GM21515 (cell line): ENCODE measurements around the gene CCDC194.

Source experiments
- ATAC-seq: cut with Tn5 transposase; IDR thresholded peaks from one replicate; pipeline ENCODE4 v1.9.1; 2021; ENCODE audit not compliant: unreplicated experiment

CCDC194 gene, protein sequence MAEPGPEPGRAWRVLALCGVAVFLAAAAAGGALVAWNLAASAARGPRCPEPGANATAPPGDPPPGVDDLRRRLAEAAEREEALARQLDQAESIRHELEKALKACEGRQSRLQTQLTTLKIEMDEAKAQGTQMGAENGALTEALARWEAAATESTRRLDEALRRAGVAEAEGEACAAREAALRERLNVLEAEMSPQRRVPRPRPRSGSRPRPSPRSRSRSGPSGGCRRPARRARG

DNA sequence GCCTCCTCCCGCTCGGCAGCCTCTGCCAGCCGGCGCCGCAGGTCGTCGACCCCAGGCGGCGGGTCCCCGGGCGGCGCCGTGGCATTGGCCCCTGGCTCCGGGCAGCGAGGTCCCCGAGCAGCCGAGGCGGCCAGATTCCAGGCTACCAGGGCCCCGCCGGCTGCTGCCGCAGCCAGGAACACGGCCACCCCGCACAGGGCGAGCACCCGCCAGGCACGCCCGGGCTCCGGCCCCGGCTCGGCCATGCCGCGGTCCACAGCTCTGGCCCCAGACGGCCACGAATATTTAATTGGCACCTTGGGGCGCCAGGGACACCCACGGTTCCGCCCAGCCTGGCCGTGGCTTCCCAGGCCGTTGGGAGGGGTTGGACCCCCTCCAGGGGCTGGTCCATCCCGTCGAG lies at the start of gene CCDC194:
TSS of gene CCDC194 (minus strand) at position 283 of the 400 bp plus-strand sequence. CDS start at position 245, 38 bp downstream.
- no peak for ATAC-seq

GRCh38 chr19:17441241-17442021 lies 47.4 kb upstream of the CCDC194 start:
- ATAC-seq, result no peak

- ATAC-seq, result no peak
Observed at GRCh38 chr19:17436874-17437267, 42.9 kb upstream of the CCDC194 start.

DNA sequence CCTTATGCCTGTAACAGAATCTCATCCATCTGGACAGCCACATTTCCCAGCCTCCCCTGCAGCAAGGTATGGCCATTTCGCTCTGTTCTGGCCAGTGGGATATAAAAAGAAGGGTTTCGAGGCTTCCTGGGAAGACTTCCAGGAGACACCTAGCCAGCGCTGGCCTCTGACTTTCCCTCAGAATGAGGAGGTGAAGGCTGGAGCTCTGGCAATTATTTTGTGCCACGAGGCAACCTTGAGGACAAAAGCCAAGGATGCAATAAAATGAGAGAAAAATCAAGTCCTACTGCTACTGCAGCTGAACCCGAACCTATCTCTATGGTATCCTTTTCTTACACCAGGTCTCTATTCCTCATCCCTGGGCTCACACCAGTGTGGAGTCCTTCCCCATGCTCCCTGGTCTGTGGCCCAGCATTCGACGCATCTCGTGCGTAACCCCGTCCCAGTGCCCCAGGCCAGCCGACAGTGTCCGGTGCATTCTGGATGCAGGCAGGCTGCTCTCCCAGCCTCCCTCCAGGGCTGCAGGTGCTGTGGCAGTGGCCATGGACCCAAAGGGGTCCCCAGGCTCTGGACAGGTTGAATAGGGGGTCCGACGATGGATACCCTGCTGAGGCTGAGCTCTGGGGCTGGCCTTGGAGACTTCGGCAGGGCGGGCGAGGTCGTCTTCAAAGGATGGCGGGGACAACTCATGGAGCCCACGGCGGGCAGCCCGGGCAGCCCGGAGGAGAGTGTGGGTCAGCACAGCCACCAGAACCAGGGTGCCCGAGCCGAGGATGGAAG lies 42.3 kb upstream of the CCDC194 start:
- no peak for ATAC-seq

DNA sequence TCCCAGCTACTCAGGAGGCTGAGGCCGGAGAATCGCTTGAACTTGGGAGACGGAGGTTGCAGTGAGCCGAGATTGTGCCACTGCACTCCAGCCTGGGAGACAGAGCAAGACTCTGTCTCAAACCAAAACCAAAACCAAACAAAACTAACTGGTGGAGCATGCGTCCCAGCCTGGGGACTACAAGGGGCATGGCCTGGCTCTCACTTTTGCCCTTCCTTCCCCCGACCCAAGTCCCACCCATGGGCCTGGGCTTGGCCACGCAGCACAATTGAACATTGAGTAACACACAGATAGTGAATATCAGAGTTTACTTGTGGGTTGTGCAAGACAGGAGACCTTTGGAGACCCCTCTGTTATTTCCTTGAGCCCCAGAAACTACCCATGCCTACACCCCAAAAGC lies 41.2 kb upstream of the CCDC194 start:
- no peak for ATAC-seq

DNA sequence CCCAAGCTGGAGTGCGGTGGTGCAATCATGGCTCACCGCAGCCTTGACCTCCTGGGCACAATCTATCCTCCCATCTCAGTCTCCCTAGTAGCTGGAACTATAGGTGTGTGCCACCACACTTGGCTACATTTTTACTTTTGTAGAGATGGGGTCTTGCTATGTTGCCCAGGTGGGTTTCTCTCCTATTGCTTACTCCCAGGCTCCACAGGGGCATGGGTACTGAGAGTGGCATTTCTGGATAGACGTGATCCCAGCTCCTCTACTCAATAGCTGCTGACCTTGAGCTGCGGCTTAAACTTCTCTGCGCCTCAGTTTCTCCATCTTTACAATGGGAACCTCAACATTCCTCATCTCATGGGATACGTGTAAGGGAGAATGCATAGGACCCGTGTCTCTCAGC lies 37.4 kb upstream of the CCDC194 start:
- ATAC-seq, result no peak

DNA sequence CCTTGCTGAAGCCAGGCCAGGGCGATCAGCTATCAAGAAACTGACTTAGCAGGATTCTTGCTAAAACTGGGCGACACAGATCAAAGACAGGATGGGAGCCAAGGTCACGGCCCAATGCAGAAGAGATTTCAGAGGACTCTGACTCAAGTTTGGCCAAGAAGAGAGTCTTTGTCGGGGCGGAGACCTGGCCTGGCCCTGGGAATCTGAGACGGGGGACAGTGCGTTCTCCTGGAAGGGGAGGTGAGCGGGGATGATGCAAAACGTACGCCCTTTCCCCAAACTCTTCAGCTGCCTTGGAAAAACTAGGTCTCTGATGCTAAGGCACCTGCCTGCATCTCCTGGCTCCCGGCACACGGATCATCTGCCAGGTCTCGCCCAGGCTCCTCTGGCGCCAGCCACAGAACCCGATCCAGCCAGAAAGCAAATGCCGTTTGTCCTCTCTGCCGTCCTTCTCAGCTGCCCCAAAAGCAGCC lies 35.7 kb upstream of the CCDC194 start:
- no peak for ATAC-seq

DNA sequence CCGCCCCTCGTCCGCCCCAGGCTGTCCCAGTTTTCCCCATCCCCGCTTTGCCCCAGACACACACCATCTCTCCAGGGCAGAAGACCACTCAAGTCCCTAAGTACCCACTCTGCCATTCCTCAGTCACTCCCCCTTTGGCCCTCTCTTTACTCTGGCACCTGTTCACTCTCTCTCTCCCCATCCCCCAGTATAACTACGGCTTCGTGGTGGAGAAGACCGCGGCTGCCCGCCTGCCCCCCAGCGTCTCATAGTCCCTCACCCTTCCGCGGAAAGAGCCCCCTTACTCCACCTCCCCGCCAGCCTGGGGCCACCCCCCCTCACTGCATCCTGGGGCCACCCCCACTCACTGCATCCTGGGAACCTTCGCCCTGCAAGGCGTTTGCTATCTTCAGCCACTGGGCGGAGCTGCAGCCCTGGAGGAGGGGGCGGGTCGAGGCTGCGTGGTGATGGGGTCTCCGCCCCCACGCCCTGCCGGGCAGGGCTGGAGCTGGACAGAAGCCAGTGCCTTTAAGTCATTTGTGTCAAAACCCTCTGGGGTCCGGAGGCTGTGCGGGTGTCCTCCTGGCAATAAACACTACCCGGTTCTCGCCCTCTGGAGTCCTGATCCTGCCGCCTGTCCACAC lies 30.9 kb upstream of the CCDC194 start:
- ATAC-seq, result no peak

GRCh38 chr19:17423429-17424208 lies 29.6 kb upstream of the CCDC194 start:
- ATAC-seq, result no peak

DNA sequence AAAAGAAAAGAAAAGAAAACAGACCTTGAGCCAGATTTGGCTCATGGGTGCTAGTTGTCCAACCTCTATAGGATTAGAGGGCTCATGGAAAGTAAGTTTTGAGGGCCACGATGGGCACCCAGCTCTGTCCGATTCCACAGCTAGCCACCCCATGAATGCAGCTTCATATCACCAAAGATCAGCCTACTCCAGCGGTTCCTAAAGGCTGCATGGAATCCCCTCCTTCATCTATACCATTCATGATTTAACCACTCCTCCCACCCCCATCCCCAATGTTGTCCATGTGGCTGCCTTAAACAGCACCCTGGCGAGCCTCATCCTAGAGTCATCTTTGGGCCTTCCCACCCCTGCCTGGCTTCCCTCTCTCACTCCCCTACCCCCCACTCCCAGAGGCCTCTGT lies 27.9 kb upstream of the CCDC194 start:
- ATAC-seq, result no peak

- peak; percentile 23 for ATAC-seq
Observed at GRCh38 chr19:17420475-17420924, 26.5 kb upstream of the CCDC194 start.

- peak; percentile 75 for ATAC-seq
Observed at GRCh38 chr19:17419621-17420474, 25.9 kb upstream of the CCDC194 start, which contains the start of gene MVB12A. Gene MVB12A, plus strand, starts transcription at chr19:17420047. Its CDS starts 89 bp downstream, at chr19:17420136.

GRCh38 chr19:17419154-17419620 lies 25.2 kb upstream of the CCDC194 start:
- no peak for ATAC-seq

DNA sequence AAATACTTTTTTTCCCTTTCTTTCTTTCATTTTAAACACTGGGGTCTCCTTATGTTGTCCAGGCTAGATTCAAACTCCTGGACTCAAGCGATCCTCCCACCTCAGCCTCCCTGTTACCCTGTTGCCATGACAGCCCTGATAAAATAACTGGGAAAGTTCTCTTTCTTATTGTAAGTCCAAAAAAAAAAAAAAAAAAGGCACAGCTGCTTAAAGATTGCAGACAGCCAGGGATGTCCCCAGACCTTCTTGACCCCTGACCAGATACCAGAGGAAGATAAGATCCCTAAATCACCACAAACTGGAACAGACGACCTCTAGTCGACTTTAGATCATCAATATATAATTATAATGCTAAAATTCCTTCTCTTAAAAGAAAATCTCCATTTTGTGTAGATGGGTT lies 24.7 kb upstream of the CCDC194 start:
- ATAC-seq, result no peak

DNA sequence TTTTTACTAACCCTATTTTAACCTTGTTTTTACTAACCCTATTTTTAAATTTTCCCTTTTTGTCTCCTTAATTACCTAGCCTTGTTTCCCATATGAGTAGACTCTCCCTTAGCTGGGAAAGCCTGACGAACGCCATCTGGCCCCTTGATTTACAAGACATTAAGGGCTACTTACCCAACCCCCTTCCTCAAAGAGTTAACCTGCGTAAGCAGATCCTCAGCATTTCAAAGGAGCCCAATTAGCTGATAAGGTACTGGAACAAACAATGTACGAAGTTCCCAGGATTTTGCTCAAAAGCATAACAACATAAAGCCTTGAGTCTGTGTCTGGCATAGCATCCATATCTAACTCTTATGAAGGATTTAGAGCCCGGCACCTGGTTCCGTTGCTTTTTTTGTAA lies 21.1 kb upstream of the CCDC194 start:
- ATAC-seq, result no peak

- no peak for ATAC-seq
Observed at GRCh38 chr19:17414097-17414496, 20.1 kb upstream of the CCDC194 start.

GRCh38 chr19:17411801-17412200 lies 17.8 kb upstream of the CCDC194 start:
- ATAC-seq, result no peak

DNA sequence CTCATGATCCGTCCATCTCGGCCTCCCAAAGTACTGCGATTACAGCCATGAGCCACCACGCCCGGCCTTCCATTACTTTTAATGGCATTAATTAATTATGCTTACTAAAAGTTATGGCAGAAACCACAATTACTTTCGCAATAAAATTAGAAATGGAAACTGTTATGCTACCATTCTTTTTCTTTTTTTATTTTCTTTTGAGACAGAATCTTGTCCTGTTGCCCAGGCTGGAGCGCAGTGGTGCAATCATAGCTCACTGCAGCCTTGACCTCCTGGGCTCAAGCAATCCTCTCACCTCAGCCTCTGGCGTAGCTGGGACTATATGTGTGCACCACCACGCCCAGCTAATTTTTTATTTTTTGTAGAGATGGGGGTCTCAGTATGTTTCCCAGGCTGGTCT lies 16.0 kb upstream of the CCDC194 start:
- no peak for ATAC-seq

GRCh38 chr19:17406887-17407196 lies 12.8 kb upstream of the CCDC194 start:
- ATAC-seq, result no peak
